ENCODE results near the gene TPP1. TPM values are rescaled to one million over a fixed set of nuclear protein-coding genes. Genes with fewer than 3 reads are reported as not detected.

The TPP1 gene
- total and polyA plus RNA-seq, 9 donors = 21.0 to 360 (median 58.2) TPM

DNA sequence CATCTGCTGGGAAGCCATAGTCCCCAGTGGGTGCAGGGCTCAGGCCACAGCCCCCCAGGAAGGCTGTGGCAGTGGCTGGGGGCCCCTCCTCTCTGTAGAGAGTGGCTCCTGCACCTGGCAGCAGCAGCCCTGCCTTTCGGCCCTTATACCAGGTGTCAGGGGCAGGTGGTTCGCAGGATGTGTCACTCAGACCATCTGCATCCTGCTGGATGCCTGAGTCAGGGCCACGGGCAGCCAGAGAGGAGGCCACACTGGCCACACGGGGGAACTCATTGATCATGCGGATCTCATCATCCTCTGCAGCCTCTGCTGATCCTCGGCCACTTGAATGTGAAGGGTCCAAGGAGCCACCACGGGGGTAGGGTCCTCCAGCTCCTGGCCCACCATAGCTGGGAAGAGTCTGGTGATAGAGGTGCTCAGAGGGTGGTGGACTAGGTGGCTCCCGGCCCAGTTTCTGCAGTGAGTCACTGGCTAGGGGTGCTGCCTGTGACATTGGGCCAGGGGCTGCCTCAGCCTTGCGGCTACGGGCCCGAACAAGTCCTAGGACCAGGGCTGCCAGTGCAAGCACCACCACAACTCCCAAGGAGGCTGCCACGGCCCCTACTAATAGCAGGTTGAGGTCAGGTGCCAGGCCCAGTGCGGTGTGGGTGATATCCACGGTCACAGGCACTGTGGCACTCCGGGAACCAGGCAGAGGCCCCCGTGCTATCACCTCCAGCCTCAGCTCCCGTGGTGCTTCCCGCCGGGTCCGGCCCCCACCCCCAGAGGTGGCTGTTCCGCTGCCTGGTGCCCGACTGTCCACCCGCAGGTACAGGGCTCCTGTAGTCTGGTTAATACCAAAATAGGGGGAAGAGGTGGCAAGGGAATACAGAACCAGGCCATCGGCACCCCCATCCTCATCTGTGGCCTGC is 3.3 kb upstream of the TPP1 start:
- intact Hi-C loops (cut with DNase I) = no loop called here
- DNase-seq = peak in 2 of 5 donors; percentile 26 to 35
- Histone ChIP-seq H3K9me3 (no peaks in the 10 kb centered on the region), H3K36me3 (no peaks in the 10 kb centered on the region), H3K4me1 (ENCODE audit: insufficient read depth) (peaks cover 4% of the 10 kb centered on the region), H3K4me3 (no peak overlapping the region), H3K27me3 (no peaks in the 10 kb centered on the region), H3K27ac (no peak overlapping the region)
- 80 to 85% (median 82%) methylated on average over 20 to 24 of the region's 24 CpGs for WGBS, 3 donors
- no peak for TF ChIP-seq EP300 (IDR thresholded peaks at IDR 0.05)
- no peak for TF ChIP-seq POLR2A (IDR thresholded peaks at IDR 0.05)
- TF ChIP-seq, protein P1, sequence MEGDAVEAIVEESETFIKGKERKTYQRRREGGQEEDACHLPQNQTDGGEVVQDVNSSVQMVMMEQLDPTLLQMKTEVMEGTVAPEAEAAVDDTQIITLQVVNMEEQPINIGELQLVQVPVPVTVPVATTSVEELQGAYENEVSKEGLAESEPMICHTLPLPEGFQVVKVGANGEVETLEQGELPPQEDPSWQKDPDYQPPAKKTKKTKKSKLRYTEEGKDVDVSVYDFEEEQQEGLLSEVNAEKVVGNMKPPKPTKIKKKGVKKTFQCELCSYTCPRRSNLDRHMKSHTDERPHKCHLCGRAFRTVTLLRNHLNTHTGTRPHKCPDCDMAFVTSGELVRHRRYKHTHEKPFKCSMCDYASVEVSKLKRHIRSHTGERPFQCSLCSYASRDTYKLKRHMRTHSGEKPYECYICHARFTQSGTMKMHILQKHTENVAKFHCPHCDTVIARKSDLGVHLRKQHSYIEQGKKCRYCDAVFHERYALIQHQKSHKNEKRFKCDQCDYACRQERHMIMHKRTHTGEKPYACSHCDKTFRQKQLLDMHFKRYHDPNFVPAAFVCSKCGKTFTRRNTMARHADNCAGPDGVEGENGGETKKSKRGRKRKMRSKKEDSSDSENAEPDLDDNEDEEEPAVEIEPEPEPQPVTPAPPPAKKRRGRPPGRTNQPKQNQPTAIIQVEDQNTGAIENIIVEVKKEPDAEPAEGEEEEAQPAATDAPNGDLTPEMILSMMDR (IDR thresholded peaks at IDR 0.05) = no peak

DNA sequence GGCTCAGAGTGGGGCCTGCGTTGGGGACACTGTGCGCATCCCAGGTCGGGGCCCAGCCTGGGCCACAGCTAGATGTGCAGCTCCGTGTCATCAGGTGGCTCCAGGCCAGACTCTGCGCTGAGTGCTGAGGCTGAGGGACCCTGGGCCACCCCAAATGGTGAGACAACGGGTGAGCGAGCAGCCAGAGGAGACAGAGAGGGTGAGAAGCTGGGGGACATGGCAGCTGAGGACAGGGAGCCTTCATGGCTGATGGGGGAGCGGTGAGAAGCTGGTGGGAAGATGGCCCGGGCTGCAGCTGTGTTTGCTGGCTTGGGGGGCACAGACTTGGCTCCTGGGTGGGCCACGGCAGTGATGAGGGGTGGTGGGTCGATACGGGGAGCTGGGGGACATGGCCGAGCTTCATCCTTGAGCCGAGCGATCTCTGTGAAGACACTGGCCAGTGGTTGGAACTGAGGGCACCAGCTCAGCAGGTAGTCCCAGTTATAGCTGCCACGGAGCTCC is 2.5 kb upstream of the TPP1 start:
- peaks cover 4% of the 10 kb centered on the region for H3K4me1 ChIP-seq (ENCODE audit: insufficient read depth)
- 73 to 77% (median 75%) methylated on average over 16 of the region's 16 CpGs for WGBS, 3 donors

DNA sequence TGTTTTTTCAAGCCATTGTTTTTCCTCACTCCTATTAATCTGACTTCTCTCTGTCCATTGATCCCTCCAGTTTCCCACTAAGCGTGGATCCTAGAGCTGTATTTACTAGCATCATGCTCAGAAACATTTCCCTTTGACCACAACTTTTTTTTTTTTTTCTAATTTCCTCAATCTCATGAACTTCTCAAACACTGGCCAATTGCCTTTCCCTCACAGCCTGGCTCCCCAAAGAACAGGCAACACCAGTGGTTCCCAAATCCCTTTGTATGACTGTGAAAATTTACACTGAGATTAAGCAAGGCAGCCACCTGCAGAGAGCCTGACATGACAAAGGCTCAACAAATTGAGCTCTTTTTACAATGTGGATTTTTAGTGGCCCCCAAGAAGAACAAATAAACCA is 1.4 kb upstream of the TPP1 start:
- no peaks in the 10 kb centered on the region for H3K27me3 ChIP-seq
- no peak for DNase-seq
- 79 to 93% (median 89%) methylated on average over 1 of the region's 1 CpG for WGBS, 3 donors

More for the DNA sequence above, 2.5 kb upstream of the TPP1 start:
- Histone ChIP-seq H3K27ac (no peak overlapping the region), H3K36me3 (no peaks in the 10 kb centered on the region), H3K4me3 (no peak overlapping the region), H3K27me3 (no peaks in the 10 kb centered on the region), H3K9me3 (no peaks in the 10 kb centered on the region)
- intact Hi-C loops (cut with DNase I) = no loop called here
- peak in 2 of 5 donors; percentile 29 to 42 for DNase-seq
- TF ChIP-seq EP300 (IDR thresholded peaks at IDR 0.05) (no peak), POLR2A (IDR thresholded peaks at IDR 0.05) (no peak)
- TF ChIP-seq, protein P1 (IDR thresholded peaks at IDR 0.05) = no peak

More for the DNA sequence above, 1.4 kb upstream of the TPP1 start:
- Histone ChIP-seq H3K9me3 (no peaks in the 10 kb centered on the region), H3K36me3 (no peaks in the 10 kb centered on the region), H3K4me1 (ENCODE audit: insufficient read depth) (peaks cover 4% of the 10 kb centered on the region), H3K4me3 (no peak overlapping the region), H3K27ac (no peak overlapping the region)
- TF ChIP-seq POLR2A (IDR thresholded peaks at IDR 0.05) = no peak
- TF ChIP-seq, protein P1 (IDR thresholded peaks at IDR 0.05) = no peak
- TF ChIP-seq EP300 (IDR thresholded peaks at IDR 0.05) = no peak
- intact Hi-C loops (cut with DNase I) = no loop called here
